ENCODE measurements around the gene MYBBP1A. TPM values are rescaled to one million over a fixed set of nuclear protein-coding genes. Genes with fewer than 3 reads are reported as not detected.
A peak's percentile ranks its signal among the peaks of the same experiment; 100 is the strongest.

MYBBP1A gene
- total RNA-seq, 1 experiment from 2014 or later: 155 TPM

DNA sequence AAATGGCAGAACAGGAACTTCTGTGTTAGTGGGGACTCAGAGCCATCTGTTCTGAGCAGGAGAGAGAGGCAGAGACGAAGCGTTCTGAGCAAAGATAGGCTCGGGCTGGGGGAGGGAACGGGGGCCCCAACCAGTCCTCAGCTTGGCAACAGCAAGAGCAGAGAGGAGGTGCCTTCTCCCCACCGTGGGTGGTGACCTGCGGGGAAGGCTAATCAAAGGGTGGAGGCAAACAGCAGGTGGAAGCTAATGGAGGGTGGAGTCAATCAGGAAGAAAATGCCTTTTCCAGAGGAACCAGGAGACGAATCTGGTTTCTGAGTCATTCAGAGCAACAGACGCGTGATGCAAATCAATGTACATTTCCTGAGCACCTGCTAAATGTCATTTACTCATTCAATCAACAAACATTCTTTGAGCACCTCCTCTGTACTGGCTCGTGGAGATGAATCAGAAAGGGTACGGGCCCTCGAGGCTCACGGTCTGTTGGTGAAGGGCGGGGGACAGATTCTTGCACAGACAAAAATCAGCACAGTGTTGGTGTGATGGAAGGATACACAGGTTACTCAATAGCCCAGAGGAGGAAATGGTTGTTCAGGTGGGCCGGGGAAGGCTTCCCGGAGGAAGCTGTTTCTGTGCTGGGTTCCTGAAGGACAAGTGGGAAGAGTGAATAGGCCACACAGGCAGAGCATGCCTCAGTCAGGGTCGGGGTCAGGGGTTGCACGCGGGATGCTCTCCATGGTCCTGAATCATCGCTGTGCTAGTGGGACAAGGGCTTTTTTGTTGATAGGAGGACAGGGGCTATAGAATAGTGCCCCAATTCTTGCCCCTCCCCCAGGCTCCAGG is 62.2 kb downstream of the MYBBP1A start:
- no TSS peak for BruUV-seq (replicated peaks)
- no peaks in the 10 kb centered on the region for H3K36me3 ChIP-seq (ENCODE audit: low read depth, low read length)
- ATAC-seq: peak; percentile 23
- H3F3A ChIP-seq (ENCODE audit: low read length, unreplicated experiment): no peaks in the 10 kb centered on the region
- no peaks in the 10 kb centered on the region for H3K27me3 ChIP-seq (ENCODE audit: low read length)
- DNase-seq: peak; percentile 81
- no peak overlapping the region for H3K9ac ChIP-seq (ENCODE audit: low read length)
- H3K79me2 ChIP-seq (ENCODE audit: low read length): no peaks in the 10 kb centered on the region
- H3K4me2 ChIP-seq (ENCODE audit: low read length): 0 out of 2 replicates have a peak overlapping the region, but pooled peaks have one; percentile 1
- H2AFZ ChIP-seq (ENCODE audit: low read length): no peak overlapping the region
- no peak overlapping the region for H3K27ac ChIP-seq (ENCODE audit: low read length)
- H3K9me3 ChIP-seq (ENCODE audit: low read length): no peaks in the 10 kb centered on the region
- ChIA-PET CTCF (no interaction called here), POLR2A (ENCODE audit: unreplicated experiment) (no interaction called here)
- peaks cover 25% of the 10 kb centered on the region for H3K4me1 ChIP-seq (ENCODE audit: insufficient read depth, low read length)
- intact Hi-C loops (cut with micrococcal nuclease): loop anchor here (10.0 kb wide), 1 partner anchor 68 kb away; no protein-coding TSS in a partner anchor
- no peaks in the 10 kb centered on the region for H4K20me1 ChIP-seq (ENCODE audit: low read length)
- H3K4me3 ChIP-seq (ENCODE audit: low read length): no peak overlapping the region
- TF ChIP-seq EZH2 (IDR thresholded peaks at IDR 0.05; ENCODE audit: low read length, unreplicated experiment): no peak
- TF ChIP-seq, protein P1, sequence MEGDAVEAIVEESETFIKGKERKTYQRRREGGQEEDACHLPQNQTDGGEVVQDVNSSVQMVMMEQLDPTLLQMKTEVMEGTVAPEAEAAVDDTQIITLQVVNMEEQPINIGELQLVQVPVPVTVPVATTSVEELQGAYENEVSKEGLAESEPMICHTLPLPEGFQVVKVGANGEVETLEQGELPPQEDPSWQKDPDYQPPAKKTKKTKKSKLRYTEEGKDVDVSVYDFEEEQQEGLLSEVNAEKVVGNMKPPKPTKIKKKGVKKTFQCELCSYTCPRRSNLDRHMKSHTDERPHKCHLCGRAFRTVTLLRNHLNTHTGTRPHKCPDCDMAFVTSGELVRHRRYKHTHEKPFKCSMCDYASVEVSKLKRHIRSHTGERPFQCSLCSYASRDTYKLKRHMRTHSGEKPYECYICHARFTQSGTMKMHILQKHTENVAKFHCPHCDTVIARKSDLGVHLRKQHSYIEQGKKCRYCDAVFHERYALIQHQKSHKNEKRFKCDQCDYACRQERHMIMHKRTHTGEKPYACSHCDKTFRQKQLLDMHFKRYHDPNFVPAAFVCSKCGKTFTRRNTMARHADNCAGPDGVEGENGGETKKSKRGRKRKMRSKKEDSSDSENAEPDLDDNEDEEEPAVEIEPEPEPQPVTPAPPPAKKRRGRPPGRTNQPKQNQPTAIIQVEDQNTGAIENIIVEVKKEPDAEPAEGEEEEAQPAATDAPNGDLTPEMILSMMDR (conservative IDR thresholded peaks at IDR 0.05; ENCODE audit: low read depth, low read length): no peak
- no peak for TF ChIP-seq EZH2phosphoT487 (IDR thresholded peaks at IDR 0.05; ENCODE audit: borderline replicate concordance, low read length)
- H3K9me2 ChIP-seq (replicated peaks; ENCODE audit: low read length): no peaks in the 10 kb centered on the region

DNA sequence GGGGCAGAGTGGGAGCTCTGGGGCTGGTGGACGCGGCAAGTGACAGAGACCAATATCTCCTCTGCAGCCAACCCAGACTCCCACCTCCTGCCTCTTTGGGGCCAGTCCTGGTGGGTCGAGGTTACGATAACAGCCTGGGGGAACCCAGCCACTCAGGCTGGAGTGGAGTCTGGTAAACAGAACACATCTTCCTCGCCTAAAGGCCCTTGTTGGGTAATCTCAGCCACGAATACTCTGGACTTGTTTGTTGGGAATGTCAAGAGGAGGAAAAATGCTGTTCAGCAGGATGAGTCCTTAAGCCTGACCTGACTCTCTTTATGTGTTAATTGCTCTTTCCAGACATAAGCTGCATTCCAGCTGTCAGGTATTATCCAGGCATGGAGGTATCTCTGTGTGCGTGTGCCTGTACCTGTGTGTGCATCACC is 64.5 kb downstream of the MYBBP1A start:
- H3K9me3 ChIP-seq (ENCODE audit: low read length): no peaks in the 10 kb centered on the region
- H3K9me2 ChIP-seq (replicated peaks; ENCODE audit: low read length): no peaks in the 10 kb centered on the region
- H3F3A ChIP-seq (ENCODE audit: low read length, unreplicated experiment): no peaks in the 10 kb centered on the region
- H3K27ac ChIP-seq (ENCODE audit: low read length): no peak overlapping the region
- H3K27me3 ChIP-seq (ENCODE audit: low read length): no peaks in the 10 kb centered on the region
- intact Hi-C loops (cut with micrococcal nuclease): loop anchor here (10.0 kb wide), 1 partner anchor 66 kb away; no protein-coding TSS in a partner anchor
- ATAC-seq (no peak), DNase-seq (no peak)
- ChIA-PET CTCF (no interaction called here), POLR2A (ENCODE audit: unreplicated experiment) (no interaction called here)
- no peak for TF ChIP-seq EZH2 (IDR thresholded peaks at IDR 0.05; ENCODE audit: low read length, unreplicated experiment)
- TF ChIP-seq, protein P1 (conservative IDR thresholded peaks at IDR 0.05; ENCODE audit: low read depth, low read length): no peak
- TF ChIP-seq EZH2phosphoT487 (IDR thresholded peaks at IDR 0.05; ENCODE audit: borderline replicate concordance, low read length): no peak
- no peak overlapping the region for H3K4me3 ChIP-seq (ENCODE audit: low read length)
- H3K79me2 ChIP-seq (ENCODE audit: low read length): no peaks in the 10 kb centered on the region
- no TSS peak for BruUV-seq (replicated peaks)
- H4K20me1 ChIP-seq (ENCODE audit: low read length): no peaks in the 10 kb centered on the region
- no peak overlapping the region for H2AFZ ChIP-seq (ENCODE audit: low read length)
- H3K36me3 ChIP-seq (ENCODE audit: low read depth, low read length): no peaks in the 10 kb centered on the region
- H3K4me2 ChIP-seq (ENCODE audit: low read length): no peak overlapping the region
- H3K9ac ChIP-seq (ENCODE audit: low read length): no peak overlapping the region
- H3K4me1 ChIP-seq (ENCODE audit: insufficient read depth, low read length): peaks cover 8% of the 10 kb centered on the region

DNA sequence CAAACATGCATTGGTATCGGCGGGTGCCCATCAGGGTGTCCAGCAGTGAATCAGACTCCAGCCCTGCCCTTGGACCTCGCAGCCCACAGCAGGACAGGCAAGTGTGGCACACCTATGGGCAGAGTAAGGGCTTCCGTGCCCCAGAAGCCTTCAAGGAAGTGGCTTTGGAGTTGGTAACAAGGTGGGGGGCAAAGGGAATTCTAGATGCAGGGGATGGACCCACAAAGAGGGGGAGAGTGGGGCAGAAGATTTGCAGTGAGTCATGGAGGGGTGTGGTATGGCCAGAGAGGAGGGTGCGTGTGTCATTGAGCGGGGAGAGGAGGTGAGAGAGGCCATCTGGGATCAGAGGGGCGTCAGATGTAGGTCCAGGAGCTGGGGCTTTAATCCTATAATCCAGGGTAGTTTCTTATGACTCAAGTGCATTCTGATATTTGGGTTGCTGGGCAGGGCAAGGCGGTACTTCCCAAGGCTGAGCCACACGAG is 65.0 kb downstream of the MYBBP1A start:
- BruUV-seq (replicated peaks): no TSS peak
- CTCF ChIA-PET: no interaction called here
- TF ChIP-seq, protein P1 (conservative IDR thresholded peaks at IDR 0.05; ENCODE audit: low read depth, low read length): no peak
- TF ChIP-seq EZH2phosphoT487 (IDR thresholded peaks at IDR 0.05; ENCODE audit: borderline replicate concordance, low read length) (no peak), EZH2 (IDR thresholded peaks at IDR 0.05; ENCODE audit: low read length, unreplicated experiment) (no peak)
- no peaks in the 10 kb centered on the region for H3K36me3 ChIP-seq (ENCODE audit: low read depth, low read length)
- H3K4me3 ChIP-seq (ENCODE audit: low read length): no peak overlapping the region
- no peaks in the 10 kb centered on the region for H3F3A ChIP-seq (ENCODE audit: low read length, unreplicated experiment)
- H3K9me2 ChIP-seq (replicated peaks; ENCODE audit: low read length): no peaks in the 10 kb centered on the region
- DNase-seq (no peak), ATAC-seq (no peak)
- H3K9ac ChIP-seq (ENCODE audit: low read length): no peak overlapping the region
- H3K27me3 ChIP-seq (ENCODE audit: low read length): no peaks in the 10 kb centered on the region
- H4K20me1 ChIP-seq (ENCODE audit: low read length): no peaks in the 10 kb centered on the region
- no peaks in the 10 kb centered on the region for H3K9me3 ChIP-seq (ENCODE audit: low read length)
- H3K27ac ChIP-seq (ENCODE audit: low read length): no peak overlapping the region
- no peaks in the 10 kb centered on the region for H3K79me2 ChIP-seq (ENCODE audit: low read length)
- no peak overlapping the region for H3K4me2 ChIP-seq (ENCODE audit: low read length)
- H2AFZ ChIP-seq (ENCODE audit: low read length): no peak overlapping the region
- POLR2A ChIA-PET (ENCODE audit: unreplicated experiment): no interaction called here
- peaks cover 8% of the 10 kb centered on the region for H3K4me1 ChIP-seq (ENCODE audit: insufficient read depth, low read length)
- intact Hi-C loops (cut with micrococcal nuclease): loop anchor here (10.0 kb wide), 1 partner anchor 65 kb away; no protein-coding TSS in a partner anchor
